ENCODE results near the gene CYTH1.

Gene CYTH1

GRCh38 chr17:78726513-78726912, 55.6 kb downstream of the CYTH1 start:
- Mint-ChIP-seq H3K27ac (peak overlapping the region; percentile 97), H3K27me3 (no peaks in the 10 kb centered on the region), H3K4me3 (peak overlapping the region; percentile 84), H3K9me3 (no peaks in the 10 kb centered on the region), H3K36me3 (peaks cover 5% of the 10 kb centered on the region), H3K4me1 (peaks cover 93% of the 10 kb centered on the region)

GRCh38 chr17:78725448-78726021, 56.5 kb downstream of the CYTH1 start:
- H3K4me1 Mint-ChIP-seq, result peaks cover 91% of the 10 kb centered on the region
- no peaks in the 10 kb centered on the region for H3K9me3 Mint-ChIP-seq
- H3K36me3 Mint-ChIP-seq, result peaks cover 5% of the 10 kb centered on the region
- H3K27me3 Mint-ChIP-seq, result no peaks in the 10 kb centered on the region
- peak overlapping the region; percentile 84 for H3K4me3 Mint-ChIP-seq
- H3K27ac Mint-ChIP-seq, result peak overlapping the region; percentile 97

- no peaks in the 10 kb centered on the region for H3K27me3 Mint-ChIP-seq
Observed at GRCh38 chr17:78724999-78725398, 57.1 kb downstream of the CYTH1 start.

GRCh38 chr17:78724544-78724943, 57.5 kb downstream of the CYTH1 start:
- no peaks in the 10 kb centered on the region for H3K27me3 Mint-ChIP-seq
- peaks cover 5% of the 10 kb centered on the region for H3K36me3 Mint-ChIP-seq
- peak overlapping the region; percentile 84 for H3K4me3 Mint-ChIP-seq
- H3K27ac Mint-ChIP-seq, result peak overlapping the region; percentile 97
- no peaks in the 10 kb centered on the region for H3K9me3 Mint-ChIP-seq
- peaks cover 92% of the 10 kb centered on the region for H3K4me1 Mint-ChIP-seq

More at GRCh38 chr17:78724999-78725398, 57.1 kb downstream of the CYTH1 start:
- H3K27ac Mint-ChIP-seq, result peak overlapping the region; percentile 97
- H3K9me3 Mint-ChIP-seq, result no peaks in the 10 kb centered on the region
- peaks cover 5% of the 10 kb centered on the region for H3K36me3 Mint-ChIP-seq
- peaks cover 92% of the 10 kb centered on the region for H3K4me1 Mint-ChIP-seq
- peak overlapping the region; percentile 84 for H3K4me3 Mint-ChIP-seq

- peaks cover 92% of the 10 kb centered on the region for H3K4me1 Mint-ChIP-seq
- H3K36me3 Mint-ChIP-seq, result peaks cover 5% of the 10 kb centered on the region
- H3K4me3 Mint-ChIP-seq, result peak overlapping the region; percentile 68
- H3K27me3 Mint-ChIP-seq, result no peaks in the 10 kb centered on the region
- H3K27ac Mint-ChIP-seq, result peak overlapping the region; percentile 97
- H3K9me3 Mint-ChIP-seq, result no peaks in the 10 kb centered on the region
Observed at GRCh38 chr17:78723957-78724356, 58.1 kb downstream of the CYTH1 start.

GRCh38 chr17:78723001-78723796, 58.9 kb downstream of the CYTH1 start:
- H3K9me3 Mint-ChIP-seq, result no peaks in the 10 kb centered on the region
- H3K27me3 Mint-ChIP-seq, result no peaks in the 10 kb centered on the region
- peak overlapping the region; percentile 97 for H3K27ac Mint-ChIP-seq
- H3K36me3 Mint-ChIP-seq, result peaks cover 5% of the 10 kb centered on the region
- H3K4me3 Mint-ChIP-seq, result peak overlapping the region; percentile 24
- peaks cover 92% of the 10 kb centered on the region for H3K4me1 Mint-ChIP-seq

GRCh38 chr17:78722246-78722761, 59.8 kb downstream of the CYTH1 start:
- peaks cover 5% of the 10 kb centered on the region for H3K36me3 Mint-ChIP-seq
- H3K4me3 Mint-ChIP-seq, result peak overlapping the region; percentile 19
- peaks cover 92% of the 10 kb centered on the region for H3K4me1 Mint-ChIP-seq

GRCh38 chr17:78719630-78720298, 62.3 kb downstream of the CYTH1 start:
- peak overlapping the region; percentile 66 for H3K4me3 Mint-ChIP-seq
- H3K36me3 Mint-ChIP-seq, result no peaks in the 10 kb centered on the region
- H3K27me3 Mint-ChIP-seq, result no peaks in the 10 kb centered on the region
- no peaks in the 10 kb centered on the region for H3K9me3 Mint-ChIP-seq
- H3K27ac Mint-ChIP-seq, result peak overlapping the region; percentile 98
- peaks cover 93% of the 10 kb centered on the region for H3K4me1 Mint-ChIP-seq

More at GRCh38 chr17:78722246-78722761, 59.8 kb downstream of the CYTH1 start:
- Mint-ChIP-seq H3K9me3 (no peaks in the 10 kb centered on the region), H3K27me3 (no peaks in the 10 kb centered on the region), H3K27ac (peak overlapping the region; percentile 87)

GRCh38 chr17:78718575-78719208, 63.4 kb downstream of the CYTH1 start:
- Mint-ChIP-seq H3K4me1 (peaks cover 93% of the 10 kb centered on the region), H3K27ac (peak overlapping the region; percentile 98), H3K36me3 (no peaks in the 10 kb centered on the region), H3K27me3 (no peaks in the 10 kb centered on the region), H3K4me3 (peak overlapping the region; percentile 66), H3K9me3 (no peaks in the 10 kb centered on the region)

GRCh38 chr17:78717431-78717980, 64.6 kb downstream of the CYTH1 start:
- Mint-ChIP-seq H3K4me3 (peak overlapping the region; percentile 66), H3K27me3 (no peaks in the 10 kb centered on the region), H3K9me3 (no peaks in the 10 kb centered on the region), H3K4me1 (peaks cover 93% of the 10 kb centered on the region), H3K27ac (peak overlapping the region; percentile 98), H3K36me3 (no peaks in the 10 kb centered on the region)

- Mint-ChIP-seq H3K9me3 (no peaks in the 10 kb centered on the region), H3K4me3 (peak overlapping the region; percentile 12), H3K27ac (peak overlapping the region; percentile 95), H3K4me1 (peaks cover 92% of the 10 kb centered on the region), H3K27me3 (no peaks in the 10 kb centered on the region), H3K36me3 (no peaks in the 10 kb centered on the region)
Observed at GRCh38 chr17:78716814-78717393, 65.2 kb downstream of the CYTH1 start.

GRCh38 chr17:78716292-78716691, 65.8 kb downstream of the CYTH1 start:
- Mint-ChIP-seq H3K27me3 (no peaks in the 10 kb centered on the region), H3K9me3 (no peaks in the 10 kb centered on the region), H3K4me1 (peaks cover 92% of the 10 kb centered on the region), H3K36me3 (no peaks in the 10 kb centered on the region), H3K27ac (peak overlapping the region; percentile 95), H3K4me3 (peak overlapping the region; percentile 12)

GRCh38 chr17:78715876-78716275, 66.2 kb downstream of the CYTH1 start:
- Mint-ChIP-seq H3K4me3 (peak overlapping the region; percentile 77), H3K4me1 (peaks cover 89% of the 10 kb centered on the region), H3K36me3 (no peaks in the 10 kb centered on the region), H3K27ac (peak overlapping the region; percentile 95), H3K27me3 (no peaks in the 10 kb centered on the region), H3K9me3 (no peaks in the 10 kb centered on the region)

GRCh38 chr17:78715000-78715771, 66.9 kb downstream of the CYTH1 start:
- no peaks in the 10 kb centered on the region for H3K9me3 Mint-ChIP-seq
- no peaks in the 10 kb centered on the region for H3K27me3 Mint-ChIP-seq
- peaks cover 95% of the 10 kb centered on the region for H3K4me1 Mint-ChIP-seq
- no peaks in the 10 kb centered on the region for H3K36me3 Mint-ChIP-seq
- H3K27ac Mint-ChIP-seq, result peak overlapping the region; percentile 95
- H3K4me3 Mint-ChIP-seq, result peak overlapping the region; percentile 77
